GM12892 (cell line): ENCODE results near the gene DNM3.

ENCODE experiments used
- POLR2A ChIP-seq: IDR thresholded peaks from 2 replicates; pipeline ENCODE4 v1.6.1; 2011; ENCODE audit warnings: low read depth, low read length, control low read depth
- POLR2AphosphoS5 ChIP-seq: IDR thresholded peaks from 2 replicates; pipeline ENCODE4 v1.6.1; 2011; ENCODE audit warnings: low read depth, low read length, control low read depth
- TAF1 ChIP-seq: IDR thresholded peaks from 2 replicates; pipeline ENCODE4 v1.6.1; 2011; ENCODE audit warnings: low read depth, mild to moderate bottlenecking, control low read depth, low read length, borderline replicate concordance

DNA sequence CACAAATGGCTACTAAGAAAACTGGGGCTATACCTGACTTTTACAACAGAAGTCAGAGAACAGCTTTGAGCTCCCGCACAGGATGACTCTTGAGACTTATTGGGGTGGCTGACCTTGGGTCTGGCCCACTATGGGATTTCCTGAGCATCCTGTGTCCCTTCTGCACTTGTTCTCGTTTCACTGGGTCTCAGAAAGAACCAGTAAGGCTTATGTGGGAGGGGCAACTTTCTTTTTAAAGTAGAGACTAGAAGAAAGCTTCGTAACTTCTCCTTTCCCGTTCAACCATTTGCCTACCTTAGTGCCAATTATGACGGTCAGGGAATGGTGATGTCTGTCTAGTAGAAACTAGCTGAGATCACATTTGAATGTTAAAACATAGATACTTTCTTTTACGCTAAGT is 519.7 kb downstream of the DNM3 start:
- TF ChIP-seq POLR2A (no peak), POLR2AphosphoS5 (no peak), TAF1 (no peak)
